WTC11 (cell line): ENCODE data around the gene HLF.

Source experiments
- ATF2 ChIP-seq: sonication (generic); formaldehyde crosslinking; IDR thresholded peaks from 2 replicates; pipeline ENCODE4 v1.8.1; 2022; ENCODE audit warnings: low read depth, missing genetic modification reagents, borderline replicate concordance
- CBFB ChIP-seq: sonication (generic); formaldehyde crosslinking; IDR thresholded peaks from 2 replicates; pipeline ENCODE4 v1.8.1; 2022; ENCODE audit warnings: mild to moderate bottlenecking, low read depth, missing genetic modification reagents
- CTCF ChIP-seq: fragments of 200-600 bp; IDR thresholded peaks from 2 replicates; pipeline ENCODE4 v1.8.0; 2022; ENCODE audit warnings: antibody characterized with exemption
- ELF4 ChIP-seq: sonication (generic); formaldehyde crosslinking; IDR thresholded peaks from 2 replicates; pipeline ENCODE4 v1.8.1; 2022; ENCODE audit warnings: low read depth, mild to moderate bottlenecking, moderate library complexity, missing genetic modification reagents
- FOXK1 ChIP-seq: sonication (generic); formaldehyde crosslinking; IDR thresholded peaks from 2 replicates; pipeline ENCODE4 v1.8.0; 2022; ENCODE audit warnings: mild to moderate bottlenecking, moderate library complexity, missing genetic modification reagents
- NFYB ChIP-seq: sonication (generic); formaldehyde crosslinking; conservative IDR thresholded peaks from 2 replicates; pipeline ENCODE4 v1.8.0; 2022; ENCODE audit warnings: low read depth, missing genetic modification reagents
- SP1 ChIP-seq: sonication (generic); formaldehyde crosslinking; conservative IDR thresholded peaks from 2 replicates; pipeline ENCODE4 v1.8.1; 2022; ENCODE audit warnings: missing genetic modification reagents
- TCF7 ChIP-seq: sonication (generic); formaldehyde crosslinking; IDR thresholded peaks from 2 replicates; pipeline ENCODE4 v1.8.0; 2022; ENCODE audit warnings: mild to moderate bottlenecking, low read depth, missing genetic modification reagents, moderate library complexity
- ZBTB21 ChIP-seq: sonication (generic); formaldehyde crosslinking; IDR thresholded peaks from 2 replicates; pipeline ENCODE4 v1.8.1; 2023; ENCODE audit warnings: mild to moderate bottlenecking, missing genetic modification reagents, borderline replicate concordance
- TF ChIP-seq, protein P1 (sequence below): sonication (generic); formaldehyde crosslinking; IDR thresholded peaks from 2 replicates; pipeline ENCODE4 v1.8.1; 2022; ENCODE audit warnings: mild to moderate bottlenecking, missing genetic modification reagents, moderate library complexity, borderline replicate concordance
- TF ChIP-seq, protein P2 (sequence below): fragments of 250-450 bp; sonication (Bioruptor Pico); IDR thresholded peaks from 2 replicates; pipeline ENCODE4 v1.8.0; 2021; ENCODE audit warnings: mild to moderate bottlenecking

- TF ChIP-seq CTCF (no peak), ATF2 (CRISPR knock-in tag) (no peak), CBFB (CRISPR knock-in tag) (no peak), ELF4 (no peak), NFYB (CRISPR knock-in tag) (no peak), TCF7 (CRISPR knock-in tag) (no peak), ZBTB21 (no peak), SP1 (CRISPR knock-in tag) (no peak), FOXK1 (no peak)
- TF ChIP-seq, protein P1, sequence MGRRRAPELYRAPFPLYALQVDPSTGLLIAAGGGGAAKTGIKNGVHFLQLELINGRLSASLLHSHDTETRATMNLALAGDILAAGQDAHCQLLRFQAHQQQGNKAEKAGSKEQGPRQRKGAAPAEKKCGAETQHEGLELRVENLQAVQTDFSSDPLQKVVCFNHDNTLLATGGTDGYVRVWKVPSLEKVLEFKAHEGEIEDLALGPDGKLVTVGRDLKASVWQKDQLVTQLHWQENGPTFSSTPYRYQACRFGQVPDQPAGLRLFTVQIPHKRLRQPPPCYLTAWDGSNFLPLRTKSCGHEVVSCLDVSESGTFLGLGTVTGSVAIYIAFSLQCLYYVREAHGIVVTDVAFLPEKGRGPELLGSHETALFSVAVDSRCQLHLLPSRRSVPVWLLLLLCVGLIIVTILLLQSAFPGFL: no peak
- TF ChIP-seq, protein P2, sequence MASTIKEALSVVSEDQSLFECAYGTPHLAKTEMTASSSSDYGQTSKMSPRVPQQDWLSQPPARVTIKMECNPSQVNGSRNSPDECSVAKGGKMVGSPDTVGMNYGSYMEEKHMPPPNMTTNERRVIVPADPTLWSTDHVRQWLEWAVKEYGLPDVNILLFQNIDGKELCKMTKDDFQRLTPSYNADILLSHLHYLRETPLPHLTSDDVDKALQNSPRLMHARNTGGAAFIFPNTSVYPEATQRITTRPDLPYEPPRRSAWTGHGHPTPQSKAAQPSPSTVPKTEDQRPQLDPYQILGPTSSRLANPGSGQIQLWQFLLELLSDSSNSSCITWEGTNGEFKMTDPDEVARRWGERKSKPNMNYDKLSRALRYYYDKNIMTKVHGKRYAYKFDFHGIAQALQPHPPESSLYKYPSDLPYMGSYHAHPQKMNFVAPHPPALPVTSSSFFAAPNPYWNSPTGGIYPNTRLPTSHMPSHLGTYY (CRISPR knock-in tag): no peak
These were observed 51.7 kb downstream of the HLF start for GRCh38 chr17:55316499-55316898.
